ELF-1 (cell line): ENCODE data around the gene TNFRSF4.
"Not testable (repeated sequence)": the region's sequence is repeated elsewhere in the genome, so short reads cannot be mapped to it uniquely, and the experiment has no call there.

Experiments
- DNase-seq: peaks from one replicate; pipeline ENCODE4 v3.0.0-alpha.2; 2016; ENCODE audit warnings: low read depth, low spot score

The TNFRSF4 gene

DNA sequence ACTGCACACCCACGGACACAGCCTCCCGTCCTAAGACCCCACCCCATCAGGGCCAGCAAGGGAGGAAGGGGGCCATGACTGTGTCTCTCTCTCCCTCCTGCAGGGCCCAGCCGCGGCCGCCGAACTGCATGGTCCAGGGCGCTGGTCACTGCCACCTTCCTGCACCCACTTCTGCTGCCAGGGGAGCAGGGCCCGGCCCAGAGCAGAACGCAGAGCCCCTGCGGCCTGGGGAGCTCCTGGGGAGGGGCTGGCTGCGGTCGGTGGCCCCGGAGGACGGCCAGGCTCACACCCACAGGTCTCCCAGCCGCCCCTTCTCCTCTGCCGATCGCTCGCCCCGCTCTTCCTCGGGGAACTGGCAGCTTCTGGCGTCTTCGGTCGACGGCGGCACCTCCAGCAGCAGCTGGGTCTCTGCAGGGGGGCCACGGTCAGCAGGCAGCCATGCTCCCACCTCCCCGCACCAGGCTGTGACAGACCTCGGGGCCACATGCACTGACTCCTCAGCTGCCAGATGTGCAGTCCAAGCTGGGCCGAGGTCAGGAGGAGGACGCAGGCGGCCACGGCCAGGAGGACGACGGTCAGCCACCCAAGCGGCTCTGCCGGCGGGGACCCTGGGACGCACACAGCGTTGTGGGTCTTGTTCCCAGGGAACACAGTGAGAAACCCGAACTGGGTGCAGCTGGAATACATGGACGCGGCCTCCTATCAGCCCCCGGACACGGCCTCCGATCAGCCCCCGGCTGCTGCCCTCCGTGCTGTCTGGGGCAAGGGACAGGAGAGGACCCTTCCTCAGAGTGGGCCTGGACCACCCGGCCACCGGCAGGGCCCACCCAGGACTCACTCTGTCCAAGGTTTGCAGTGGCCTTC, 10.2 kb downstream of the TNFRSF4 start:
- DNase-seq = no peak

- no peak for DNase-seq
Measured at GRCh38 chr1:1202831-1203560, 11.0 kb downstream of the TNFRSF4 start.

- peak; percentile 37 for DNase-seq
Measured at GRCh38 chr1:1200876-1201810, 12.8 kb downstream of the TNFRSF4 start.

GRCh38 chr1:1199961-1200875, 13.7 kb downstream of the TNFRSF4 start:
- no peak for DNase-seq

GRCh38 chr1:1199141-1199960, 14.6 kb downstream of the TNFRSF4 start:
- DNase-seq = no peak

DNA sequence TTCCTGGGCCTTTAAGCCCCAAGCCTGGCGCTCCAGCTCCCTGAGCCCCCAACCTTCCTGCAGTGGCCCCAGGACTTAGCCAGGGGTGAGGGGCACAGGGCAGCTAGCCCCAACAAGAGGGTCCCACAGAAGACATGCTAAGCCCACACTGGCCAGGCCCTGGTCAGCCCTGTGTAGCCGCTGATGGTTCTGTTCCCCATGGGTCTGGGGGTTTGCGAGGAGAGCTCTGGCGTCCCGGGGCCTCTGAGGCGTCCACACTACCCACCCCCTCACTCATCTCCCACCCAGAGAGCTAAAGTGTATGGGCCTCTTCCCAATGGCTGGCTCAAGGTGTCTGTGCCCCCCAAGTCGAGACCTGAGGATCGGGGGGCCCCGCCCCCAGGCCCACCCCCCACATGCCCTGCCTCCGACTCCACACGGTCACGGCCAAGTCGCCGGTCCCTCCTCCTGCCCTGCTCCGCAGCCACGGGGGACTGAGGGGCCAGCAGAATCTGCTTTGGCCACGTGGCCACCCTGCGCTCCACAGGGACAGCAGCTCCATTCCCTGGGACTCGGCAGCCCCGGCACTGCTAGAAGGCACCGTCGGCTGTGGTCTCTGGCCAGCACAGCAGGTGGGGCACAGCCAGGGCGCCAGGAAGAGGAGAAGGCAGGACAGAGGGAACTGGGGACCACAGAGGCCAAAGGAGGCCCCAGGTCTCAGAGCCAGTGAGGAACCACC, 15.4 kb downstream of the TNFRSF4 start:
- no peak for DNase-seq

- DNase-seq = no peak
Measured at GRCh38 chr1:1197551-1198422, 16.2 kb downstream of the TNFRSF4 start.

DNA sequence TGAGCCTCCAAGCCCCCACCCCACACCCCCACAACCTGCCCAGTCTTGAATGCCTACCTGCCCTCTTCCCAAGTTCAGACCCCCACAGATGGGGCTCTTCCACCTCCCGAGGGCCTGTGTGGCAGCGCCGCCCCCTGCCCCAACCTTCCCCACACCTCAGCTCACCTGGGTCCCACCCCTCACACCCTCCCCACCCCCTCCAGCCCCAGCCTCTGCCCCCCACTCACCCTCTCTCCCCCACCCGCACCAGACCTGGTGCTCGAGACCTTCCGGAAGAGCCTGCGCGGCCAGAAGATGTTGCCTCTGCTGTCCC, 16.8 kb downstream of the TNFRSF4 start:
- no peak for DNase-seq

DNA sequence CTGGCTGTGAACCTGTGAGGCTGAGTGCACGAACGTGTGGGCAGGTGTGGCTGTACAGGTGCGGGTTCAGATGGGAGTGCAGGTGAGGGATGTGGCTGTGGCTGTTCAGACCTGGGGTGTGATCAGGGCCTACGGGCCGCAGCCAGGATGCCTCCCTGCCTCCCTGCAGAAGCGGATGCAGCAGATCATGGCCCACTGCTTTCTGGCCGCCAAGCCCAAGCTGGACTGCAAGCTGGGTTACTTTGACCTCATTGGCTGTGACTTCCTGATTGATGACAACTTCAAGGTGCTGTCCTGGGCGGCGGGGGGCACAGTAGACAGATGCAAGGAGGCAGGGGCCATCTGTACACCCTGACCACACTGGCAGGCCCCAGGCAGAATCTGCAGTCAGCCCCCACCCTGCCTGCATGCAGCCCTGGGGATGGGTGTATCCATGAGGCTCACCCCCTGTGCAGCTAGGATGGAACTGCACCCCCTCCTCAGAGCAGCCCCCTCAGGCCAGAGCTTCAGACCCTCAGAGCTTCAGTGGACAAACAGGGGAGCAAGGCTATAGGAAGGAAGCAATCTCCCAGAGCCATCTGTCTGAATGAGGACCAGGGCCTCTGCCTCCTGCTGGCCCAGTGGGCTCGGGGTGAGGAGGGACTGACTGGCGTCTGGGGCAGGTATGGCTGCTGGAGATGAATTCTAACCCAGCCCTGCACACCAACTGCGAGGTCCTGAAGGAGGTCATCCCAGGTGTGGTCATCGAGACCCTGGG, 17.3 kb downstream of the TNFRSF4 start:
- DNase-seq = no peak

DNA sequence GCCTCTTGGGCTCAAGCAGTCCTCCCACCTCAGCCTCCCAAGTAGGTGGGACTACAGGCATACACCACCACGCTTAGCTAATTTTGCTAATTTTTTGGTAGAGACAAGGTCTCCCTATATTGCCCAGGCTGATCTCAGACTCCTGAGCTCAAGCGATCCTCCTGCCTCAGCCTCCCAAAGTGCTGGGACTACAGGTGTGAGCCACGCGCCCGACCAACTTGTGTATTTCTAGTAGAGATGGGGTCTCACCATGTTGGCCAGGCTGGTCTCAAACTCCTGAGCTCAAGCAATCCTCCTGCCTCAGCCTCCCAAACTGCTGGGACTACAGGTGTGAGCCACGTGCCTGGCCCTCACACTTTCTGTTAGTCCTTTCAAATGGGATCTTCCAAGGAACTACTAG, 18.2 kb downstream of the TNFRSF4 start:
- not testable (repeated sequence) for DNase-seq

GRCh38 chr1:1194723-1195122, 19.2 kb downstream of the TNFRSF4 start:
- no peak for DNase-seq

- DNase-seq = no peak
Measured at GRCh38 chr1:1191734-1192133, 22.2 kb downstream of the TNFRSF4 start.

DNA sequence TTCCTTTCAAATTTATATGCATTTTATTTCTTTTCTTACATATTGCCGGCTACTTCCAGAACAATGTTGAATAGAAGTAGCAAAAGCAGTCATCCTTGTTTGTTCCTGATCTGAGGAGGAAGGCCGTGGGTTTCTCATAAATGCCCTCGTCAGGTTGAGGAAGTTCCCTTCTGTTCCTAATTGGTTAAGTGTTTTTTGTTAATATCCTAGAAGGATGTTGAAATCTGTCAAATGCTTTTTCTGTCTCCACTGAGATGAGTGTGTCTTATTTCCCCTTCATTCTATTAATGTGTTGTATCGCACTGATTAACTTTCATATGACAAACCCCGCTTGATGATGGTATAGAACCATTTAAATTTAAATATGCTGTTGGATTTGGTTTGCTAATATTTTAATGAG, 24.8 kb downstream of the TNFRSF4 start:
- DNase-seq = no peak

DNA sequence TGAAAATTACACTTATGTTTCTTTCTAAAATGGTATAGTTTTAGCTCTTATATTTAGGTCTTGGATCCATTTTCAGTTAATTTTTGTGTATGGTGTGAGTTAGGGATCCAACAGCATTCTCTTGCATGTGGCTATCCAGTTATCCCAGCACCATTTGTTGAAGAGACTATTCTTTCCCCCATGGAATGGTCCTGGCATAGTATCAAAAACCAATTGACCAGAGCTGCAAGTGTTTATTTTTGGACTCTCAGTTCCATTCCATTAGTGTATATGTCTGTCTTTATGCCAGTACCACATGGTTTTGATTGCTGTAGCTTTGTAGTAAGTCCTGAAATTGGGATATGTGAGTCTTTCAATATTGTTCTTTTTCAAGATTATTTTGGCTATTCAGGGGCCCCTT, 26.0 kb downstream of the TNFRSF4 start:
- no peak for DNase-seq

DNA sequence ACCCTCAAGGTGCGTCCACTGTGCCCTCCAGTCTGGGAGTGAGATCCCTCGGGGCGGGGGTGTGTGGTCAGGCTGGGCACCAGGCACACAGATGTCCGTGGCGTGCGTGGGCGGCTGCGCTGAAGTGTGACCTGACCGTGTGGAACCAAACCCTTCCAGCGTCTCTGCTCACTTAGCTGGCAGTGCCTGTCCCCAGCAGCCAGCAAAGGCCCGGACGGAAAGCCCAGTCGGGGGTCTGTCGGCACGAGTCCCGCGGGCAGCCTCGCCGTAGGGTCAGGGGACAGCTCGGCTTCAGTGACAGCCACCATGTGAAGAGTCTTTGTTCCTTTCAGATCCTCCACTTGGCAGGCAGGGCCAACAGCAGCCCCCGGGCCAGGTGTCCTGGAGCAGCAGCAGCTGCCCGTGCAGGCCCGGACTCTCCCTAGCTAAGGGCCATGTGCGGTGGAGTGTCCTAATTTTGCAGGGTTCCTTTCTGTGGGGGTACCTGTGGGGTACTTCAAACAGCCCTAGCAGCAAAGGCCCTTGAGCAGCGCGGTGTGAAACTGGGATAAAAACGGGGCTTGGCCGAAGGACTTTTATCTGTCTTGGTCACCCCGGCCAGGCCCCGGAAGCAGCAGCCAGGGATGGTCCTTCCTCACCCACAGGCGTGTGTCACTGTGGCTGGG, 28.7 kb downstream of the TNFRSF4 start:
- DNase-seq = peak; percentile 24

GRCh38 chr1:1183833-1184775, 29.8 kb downstream of the TNFRSF4 start:
- DNase-seq = no peak
